GM12878 (cell line): ENCODE measurements around the gene TMCC2. TPM values are rescaled to one million over a fixed set of nuclear protein-coding genes. Genes with fewer than 3 reads are reported as not detected.

Experiments used
- ATAC-seq: fragments of 200-7000 bp; cut with Tn5 transposase; 3 replicates; pipeline ENCODE4 v1.9.1; 2020; ENCODE audit warnings: mild to moderate bottlenecking, moderate library complexity
- BruUV-seq: library from RNA; stranded (reverse); fragments of 400-500 nt; replicated peaks from 2 replicates; lab custom pipeline; 2021; lab: Mats Ljungman, UMichigan
- CTCF ChIA-PET: fragments of 300-600 bp; sonication (Branson Sonifier 250); formaldehyde crosslinking; extraction: SDS; loops from one replicate; lab custom pipeline; 2021; ENCODE audit warnings: inconsistent platforms; lab: Yijun Ruan, JAX
- POLR2A ChIA-PET: fragments of 350-600 bp; formaldehyde crosslinking; extraction: SDS; loops from one replicate; lab custom pipeline; 2021; ENCODE audit warnings: inconsistent platforms; lab: Charles Lee
- RAD21 ChIA-PET: fragments of 300-600 bp; sonication (Branson Sonifier 250); formaldehyde crosslinking; loops from one replicate; lab custom pipeline; 2023; ENCODE audit warnings: antibody characterized with exemption; ENCODE audit not compliant: unreplicated experiment; lab: Charles Lee
- SMC1A ChIA-PET: fragments of 300-600 bp; sonication (Branson Sonifier 250); formaldehyde crosslinking; loops from one replicate; lab custom pipeline; 2023; ENCODE audit not compliant: unreplicated experiment, uncharacterized antibody; lab: Charles Lee
- DNase-seq: peaks from one replicate; pipeline ENCODE4 v3.0.0-alpha.2; 2011; ENCODE audit warnings: low read depth, low spot score
- FAIRE-seq: peaks from 3 replicates; lab custom pipeline; 2011; peaks lifted over from hg19 to GRCh38; lab: Jason Lieb, UNC
- H2AFZ ChIP-seq: 2 replicates; pipeline ENCODE4 v1.6.0; 2011; ENCODE audit warnings: low read depth, low read length, control low read depth; ENCODE audit not compliant: control insufficient read depth
- H3K27ac ChIP-seq: 2 replicates; pipeline ENCODE4 v1.5.1; 2011; ENCODE audit warnings: control low read depth; ENCODE audit not compliant: control insufficient read depth, insufficient read depth
- H3K27me3 ChIP-seq, 2 experiments: replicated peaks in 1 of 2; 2 replicates each; pipeline versions ENCODE4 v1.6.0 to v1.6.1; 2011; ENCODE audit warnings: low read length in 1 of 2; ENCODE audit not compliant: control insufficient read depth in 2 of 2, insufficient read depth in 2 of 2
- H3K36me3 ChIP-seq, 2 experiments: 2 replicates each; pipeline ENCODE4 v1.5.1; 2011; ENCODE audit warnings: low read length in 1 of 2; ENCODE audit not compliant: control insufficient read depth in 2 of 2, insufficient read depth in 2 of 2
- H3K4me1 ChIP-seq: 2 replicates; pipeline ENCODE4 v1.6.1; 2011; ENCODE audit warnings: mild to moderate bottlenecking, low read length, moderate library complexity, mixed read lengths; ENCODE audit not compliant: control insufficient read depth, insufficient read depth
- H3K4me2 ChIP-seq: 2 replicates; pipeline ENCODE4 v1.6.0; 2011; ENCODE audit warnings: control low read depth; ENCODE audit not compliant: control insufficient read depth, insufficient read depth
- H3K4me3 ChIP-seq: fragments of 200-600 bp; sonication (generic); 2 replicates; pipeline ENCODE4 v1.5.1; 2016
- H3K79me2 ChIP-seq: 2 replicates; pipeline ENCODE4 v1.6.0; 2011; ENCODE audit warnings: low read length; ENCODE audit not compliant: control insufficient read depth, insufficient read depth
- H3K9ac ChIP-seq: 2 replicates; pipeline ENCODE4 v1.8.0; 2011; ENCODE audit warnings: low read length, control low read depth, mixed read lengths; ENCODE audit not compliant: control insufficient read depth, insufficient read depth
- H3K9me3 ChIP-seq: replicated peaks from 3 replicates; pipeline ENCODE4 v1.5.1; 2011; ENCODE audit warnings: mild to moderate bottlenecking, low read length; ENCODE audit not compliant: control insufficient read depth, insufficient read depth
- H4K20me1 ChIP-seq: 2 replicates; pipeline ENCODE4 v1.6.0; 2011; ENCODE audit not compliant: control insufficient read depth, insufficient read depth
- ETV6 ChIP-seq, 2 experiments: fragments of 450-650 bp in 1 of 2; IDR thresholded peaks in 1 of 2; conservative IDR thresholded peaks in 1 of 2; 2 replicates each; pipeline ENCODE4 v1.6.1; 2014; ENCODE audit warnings: antibody characterized with exemption in 1 of 2, borderline replicate concordance in 1 of 2, low read depth in 1 of 2, mild to moderate bottlenecking in 1 of 2, moderate library complexity in 1 of 2
- HDAC6 ChIP-seq: fragments of 200-600 bp; sonication (generic); IDR thresholded peaks from one replicate; pipeline ENCODE4 v1.8.0; 2017; ENCODE audit warnings: antibody characterized with exemption; ENCODE audit not compliant: unreplicated experiment
- ZBED1 ChIP-seq: IDR thresholded peaks from 2 replicates; pipeline ENCODE4 v1.6.1; 2016; ENCODE audit warnings: borderline replicate concordance
- WGBS: methylation state at CpG from one replicate; pipeline ENCODE4 v1.1.6; 2016; ENCODE audit warnings: low lambda C conversion rate; ENCODE audit not compliant: insufficient replicate concordance, insufficient coverage; ENCODE audit errors: missing lambda C conversion rate; 5-methylcytosine and 5-hydroxymethylcytosine counted together
- in situ Hi-C: fragments of 300-500 bp; cut with MboI; formaldehyde crosslinking; loops from 9 replicates; pipeline ENCODE4 v1.14.3; 2018; ENCODE audit warnings: mixed read lengths
- intact Hi-C: fragments of 100-400 bp; cut with micrococcal nuclease; formaldehyde crosslinking; loops from one replicate; pipeline ENCODE4 v1.14.2; 2022; ENCODE audit not compliant: unreplicated experiment
- polyA plus RNA-seq, 11 experiments: library from polyadenylated mRNA; depleted of rRNA in 4 of 11; unstranded in 6 of 11; stranded (reverse) in 5 of 11; fragments of >200 nt; fragmentation: Nextera tagmentation in 4 of 11; fragmentation: Illumina TruSeq in 1 of 11; extraction: Ambion mirVana in 4 of 11; extraction: Trizol in 1 of 11; gene quantifications; 1 replicate in 1 of 11; 2 replicates in 10 of 11; pipeline versions ENCODE4 v1.2.1 to v1.2.3, GENCODE V29; 2011 to 2016; ENCODE audit warnings: inconsistent platforms in 2 of 11, missing spikeins in 2 of 11, low read depth in 1 of 11
- total RNA-seq, 4 experiments: library from RNA; depleted of rRNA in 3 of 4; stranded (reverse); fragments of >200 nt in 3 of 4; fragmentation: Illumina TruSeq in 1 of 4; extraction: Trizol in 1 of 4; gene quantifications; 2 replicates each; pipeline versions ENCODE4 v1.2.1 to v1.2.3, GENCODE V29; 2013 to 2021
- TF ChIP-seq, protein P1 (sequence below): fragments of 450-650 bp; IDR thresholded peaks from 2 replicates; pipeline ENCODE4 v1.6.1; 2014; ENCODE audit warnings: mild to moderate bottlenecking

The TMCC2 gene
- total and polyA plus RNA-seq, 10 of the 15 experiments (the other 5 are each of a cell fraction or from before 2014, with no cell fraction given): 0.06 to 2.3 (median 0.76) TPM

GRCh38 chr1:205263580-205264190 lies 35.9 kb downstream of the TMCC2 start:
- no TSS peak for BruUV-seq
- Histone ChIP-seq H3K79me2 (no peaks in the 10 kb centered on the region), H3K4me3 (no peak overlapping the region), H3K27me3 (no peaks in the 10 kb centered on the region; a peak in 1 of 4 replicates), H3K36me3 (no peaks in the 10 kb centered on the region), H3K27ac (no peak overlapping the region), H4K20me1 (no peaks in the 10 kb centered on the region; the same call in 1 of the 2 replicates), H3K9ac (no peak overlapping the region), H3K9me3 (no peaks in the 10 kb centered on the region), H2AFZ (no peak overlapping the region), H3K4me1 (no peaks in the 10 kb centered on the region), H3K4me2 (no peak overlapping the region)
- 62% methylated on average over 2 of the region's 2 CpGs for WGBS
- POLR2A ChIA-PET: interaction anchor here (0.6 kb wide), 1 partner anchor 285 kb away, joined by 3 read pairs; no protein-coding TSS in a partner anchor
- no peak for ATAC-seq
- in situ Hi-C loops: no loop called here
- DNase-seq: no peak
- TF ChIP-seq ETV6 (conservative IDR thresholded peaks at IDR 0.05 in 1 of 2, IDR thresholded peaks at IDR 0.05 in 1 of 2; ENCODE audit: borderline replicate concordance in 1 of 2, low read depth in 1 of 2): no peak
- no peak for TF ChIP-seq HDAC6
- no peak for TF ChIP-seq ZBED1
- TF ChIP-seq, protein P1, sequence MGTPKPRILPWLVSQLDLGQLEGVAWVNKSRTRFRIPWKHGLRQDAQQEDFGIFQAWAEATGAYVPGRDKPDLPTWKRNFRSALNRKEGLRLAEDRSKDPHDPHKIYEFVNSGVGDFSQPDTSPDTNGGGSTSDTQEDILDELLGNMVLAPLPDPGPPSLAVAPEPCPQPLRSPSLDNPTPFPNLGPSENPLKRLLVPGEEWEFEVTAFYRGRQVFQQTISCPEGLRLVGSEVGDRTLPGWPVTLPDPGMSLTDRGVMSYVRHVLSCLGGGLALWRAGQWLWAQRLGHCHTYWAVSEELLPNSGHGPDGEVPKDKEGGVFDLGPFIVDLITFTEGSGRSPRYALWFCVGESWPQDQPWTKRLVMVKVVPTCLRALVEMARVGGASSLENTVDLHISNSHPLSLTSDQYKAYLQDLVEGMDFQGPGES: no peak
- SMC1A ChIA-PET: interaction anchor here (1.6 to 17.4 kb wide), 2 partner anchors 10 to 33 kb away, joined by 4 to 427 read pairs; partner anchors contain the start of gene TMCC2
- RAD21 ChIA-PET: interaction anchor here (2.5 kb wide), 1 partner anchor 9 kb away, joined by 20 read pairs; no protein-coding TSS in a partner anchor
- no peak for FAIRE-seq
- intact Hi-C loops: no loop called here
- CTCF ChIA-PET: interaction anchor here (1.3 to 42.1 kb wide), 5 partner anchors 9 to 47 kb away, joined by 5 to 2333 read pairs (median 8); partner anchors contain the start of gene NUAK2
